GM23338 (cell line): ENCODE results near the gene CIZ1. TPM values are rescaled to one million over a fixed set of nuclear protein-coding genes. Genes with fewer than 3 reads are reported as not detected.

Source experiments
- ATAC-seq: fragments of 200-7000 bp; cut with Tn5 transposase; 3 replicates; pipeline ENCODE4 v1.9.1; 2020
- DNase-seq: peaks from one replicate; pipeline ENCODE4 v3.0.0-alpha.2; 2015; ENCODE audit warnings: low spot score
- H2AFZ ChIP-seq: fragments of 200-600 bp; sonication (generic); 2 replicates; pipeline ENCODE4 v1.8.0; 2016; ENCODE audit warnings: antibody characterized with exemption, mild to moderate bottlenecking, moderate library complexity
- H3F3A ChIP-seq: fragments of 200-600 bp; sonication (generic); replicated peaks from 2 replicates; pipeline ENCODE4 v1.8.0; 2017; ENCODE audit warnings: antibody characterized with exemption, mixed run types, low read depth
- H3K27ac ChIP-seq: fragments of 200-600 bp; sonication (generic); 2 replicates; pipeline ENCODE4 v1.6.1; 2016; ENCODE audit warnings: low read depth
- H3K27me3 ChIP-seq: fragments of 200-600 bp; sonication (generic); 2 replicates; pipeline ENCODE4 v1.8.0; 2016; ENCODE audit warnings: mild to moderate bottlenecking, mixed run types, moderate library complexity; ENCODE audit not compliant: insufficient read depth
- H3K36me3 ChIP-seq: fragments of 200-600 bp; sonication (generic); 2 replicates; pipeline ENCODE4 v1.8.0; 2016; ENCODE audit warnings: mild to moderate bottlenecking; ENCODE audit not compliant: insufficient read depth
- H3K4me1 ChIP-seq: fragments of 200-600 bp; sonication (generic); 2 replicates; pipeline ENCODE4 v1.8.0; 2016; ENCODE audit warnings: mild to moderate bottlenecking, moderate library complexity; ENCODE audit not compliant: insufficient read depth
- H3K4me2 ChIP-seq: fragments of 200-600 bp; sonication (generic); 2 replicates; pipeline ENCODE4 v1.7.1; 2017; ENCODE audit warnings: mixed run types
- H3K4me3 ChIP-seq: fragments of 200-600 bp; sonication (generic); 2 replicates; pipeline ENCODE4 v1.6.1; 2016; ENCODE audit warnings: mixed run types
- H3K79me2 ChIP-seq: fragments of 200-600 bp; sonication (generic); replicated peaks from 2 replicates; pipeline ENCODE4 v1.8.0; 2017; ENCODE audit warnings: mild to moderate bottlenecking; ENCODE audit not compliant: insufficient read depth
- H3K9me2 ChIP-seq: fragments of 200-600 bp; sonication (generic); 2 replicates; pipeline ENCODE4 v1.8.0; 2017; ENCODE audit not compliant: insufficient read depth
- H4K20me1 ChIP-seq: fragments of 200-600 bp; sonication (generic); replicated peaks from 2 replicates; pipeline ENCODE4 v1.8.0; 2017; ENCODE audit warnings: mild to moderate bottlenecking; ENCODE audit not compliant: insufficient read depth
- H3K27ac Mint-ChIP-seq: 2 replicates; pipeline ENCODE4 v1.8.0; 2020; ENCODE audit warnings: inconsistent platforms, mild to moderate bottlenecking, moderate library complexity, mixed read lengths
- H3K27me3 Mint-ChIP-seq: 3 replicates; pipeline ENCODE4 v1.8.0; 2022; ENCODE audit warnings: low read depth, mild to moderate bottlenecking, moderate library complexity, mixed read lengths, inconsistent platforms; ENCODE audit not compliant: insufficient read depth, poor library complexity
- H3K36me3 Mint-ChIP-seq: 3 replicates; pipeline ENCODE4 v1.8.0; 2021; ENCODE audit warnings: low read depth, mild to moderate bottlenecking, inconsistent platforms, moderate library complexity, mixed read lengths
- H3K4me1 Mint-ChIP-seq: 3 replicates; pipeline ENCODE4 v1.8.0; 2020; ENCODE audit warnings: mild to moderate bottlenecking, inconsistent platforms, mixed read lengths
- H3K4me3 Mint-ChIP-seq: 3 replicates; pipeline ENCODE4 v1.8.0; 2021; ENCODE audit warnings: moderate library complexity, mild to moderate bottlenecking, inconsistent platforms, mixed read lengths
- H3K9me3 Mint-ChIP-seq: 3 replicates; pipeline ENCODE4 v1.8.0; 2020; ENCODE audit warnings: moderate library complexity, mild to moderate bottlenecking, inconsistent platforms, mixed read lengths
- CREB1 ChIP-seq: fragments of 250-450 bp; sonication (Bioruptor Pico); IDR thresholded peaks from 2 replicates; pipeline ENCODE4 v1.5.0; 2020; ENCODE audit warnings: low read depth, mild to moderate bottlenecking, moderate library complexity
- EZH2 ChIP-seq: fragments of 200-600 bp; sonication (generic); IDR thresholded peaks from one replicate; pipeline ENCODE4 v1.8.0; 2017; ENCODE audit warnings: antibody characterized with exemption, mild to moderate bottlenecking, low read depth; ENCODE audit not compliant: unreplicated experiment
- EZH2phosphoT487 ChIP-seq: fragments of 200-600 bp; sonication (generic); IDR thresholded peaks from one replicate; pipeline ENCODE4 v1.8.1; 2018; ENCODE audit warnings: antibody characterized with exemption; ENCODE audit not compliant: unreplicated experiment
- NANOG ChIP-seq: IDR thresholded peaks from 2 replicates; pipeline ENCODE4 v1.6.1; 2016; ENCODE audit warnings: antibody characterized with exemption, borderline replicate concordance
- ZNF114 ChIP-seq: fragments of 250-450 bp; sonication (Bioruptor Pico); IDR thresholded peaks from 2 replicates; pipeline ENCODE4 v1.5.0; 2020; ENCODE audit warnings: mild to moderate bottlenecking, moderate library complexity
- ZNF331 ChIP-seq: fragments of 250-450 bp; sonication (Bioruptor Pico); IDR thresholded peaks from 2 replicates; pipeline ENCODE4 v1.5.0; 2020; ENCODE audit warnings: low read depth, mild to moderate bottlenecking, moderate library complexity
- polyA plus RNA-seq: library from polyadenylated mRNA; unstranded; fragments of >200 nt; fragmentation: Nextera tagmentation; extraction: Ambion mirVana; gene quantifications from 2 replicates; pipeline ENCODE4 v1.2.1, GENCODE V29; 2016
- total RNA-seq: library from RNA; depleted of rRNA; stranded (reverse); fragments of >200 nt; shearing (Covaris generic); gene quantifications from 2 replicates; pipeline ENCODE4 v1.2.3, GENCODE V29; 2014
- TF ChIP-seq, protein P1 (sequence below): fragments of 250-450 bp; sonication (Bioruptor Pico); IDR thresholded peaks from 2 replicates; pipeline ENCODE4 v1.5.0; 2020; ENCODE audit warnings: mild to moderate bottlenecking, moderate library complexity
- TF ChIP-seq, protein P2 (sequence below): IDR thresholded peaks from 2 replicates; pipeline ENCODE4 v1.6.1; 2016; ENCODE audit warnings: antibody characterized with exemption

Gene CIZ1
- total and polyA plus RNA-seq, 2 experiments from 2014 or later = 49.6 to 61.4 TPM

DNA sequence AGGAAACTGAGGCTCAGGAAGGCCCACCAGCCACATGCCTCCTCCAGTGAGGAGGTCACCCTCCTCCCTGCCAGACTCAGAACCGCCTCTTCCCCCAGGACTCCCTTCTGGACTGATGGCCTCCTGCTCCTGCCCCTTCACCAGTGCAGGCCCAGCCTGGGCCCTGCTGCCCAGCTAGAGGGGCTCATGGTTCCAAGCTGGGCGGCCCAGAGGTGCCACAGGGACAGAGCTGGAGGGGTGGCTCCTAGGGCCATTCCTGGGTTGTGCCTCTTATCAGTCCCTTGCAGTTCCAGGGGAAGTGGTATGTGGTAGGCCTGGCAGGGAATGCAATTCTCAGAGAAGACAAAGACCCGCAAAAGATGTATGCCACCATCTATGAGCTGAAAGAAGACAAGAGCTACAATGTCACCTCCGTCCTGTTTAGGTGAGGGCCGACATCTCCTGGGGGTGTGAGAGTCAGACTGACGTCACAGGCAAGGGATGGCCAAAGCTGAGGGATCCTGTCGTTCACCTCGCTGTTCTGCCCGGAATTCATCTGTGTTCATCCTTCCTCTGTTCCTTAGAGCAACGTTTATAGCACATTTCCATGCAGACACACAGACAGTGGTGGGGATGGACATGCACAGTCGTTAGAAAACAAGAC is 41.3 kb downstream of the CIZ1 start:
- H4K20me1 ChIP-seq = no peaks in the 10 kb centered on the region
- no peaks in the 10 kb centered on the region for H3F3A ChIP-seq
- no peak overlapping the region for H3K27ac ChIP-seq
- H3K4me3 Mint-ChIP-seq = no peak overlapping the region
- H3K4me2 ChIP-seq = peak overlapping the region; percentile 68
- no peaks in the 10 kb centered on the region for H3K36me3 Mint-ChIP-seq
- no peaks in the 10 kb centered on the region for H3K9me2 ChIP-seq
- peaks cover 10% of the 10 kb centered on the region for H3K4me1 Mint-ChIP-seq
- peaks cover 11% of the 10 kb centered on the region for H3K27me3 Mint-ChIP-seq
- H2AFZ ChIP-seq = peak overlapping the region; percentile 96
- H3K4me3 ChIP-seq = peak overlapping the region; percentile 41; the same call in 1 of the 2 replicates
- ATAC-seq = no peak
- H3K36me3 ChIP-seq = no peaks in the 10 kb centered on the region
- H3K27me3 ChIP-seq = no peaks in the 10 kb centered on the region
- no peak for DNase-seq
- peaks cover 3% of the 10 kb centered on the region for H3K4me1 ChIP-seq
- H3K27ac Mint-ChIP-seq = no peak overlapping the region
- H3K9me3 Mint-ChIP-seq = no peaks in the 10 kb centered on the region
- no peaks in the 10 kb centered on the region for H3K79me2 ChIP-seq
- no peak for TF ChIP-seq EZH2
- no peak for TF ChIP-seq ZNF331
- TF ChIP-seq, protein P1, sequence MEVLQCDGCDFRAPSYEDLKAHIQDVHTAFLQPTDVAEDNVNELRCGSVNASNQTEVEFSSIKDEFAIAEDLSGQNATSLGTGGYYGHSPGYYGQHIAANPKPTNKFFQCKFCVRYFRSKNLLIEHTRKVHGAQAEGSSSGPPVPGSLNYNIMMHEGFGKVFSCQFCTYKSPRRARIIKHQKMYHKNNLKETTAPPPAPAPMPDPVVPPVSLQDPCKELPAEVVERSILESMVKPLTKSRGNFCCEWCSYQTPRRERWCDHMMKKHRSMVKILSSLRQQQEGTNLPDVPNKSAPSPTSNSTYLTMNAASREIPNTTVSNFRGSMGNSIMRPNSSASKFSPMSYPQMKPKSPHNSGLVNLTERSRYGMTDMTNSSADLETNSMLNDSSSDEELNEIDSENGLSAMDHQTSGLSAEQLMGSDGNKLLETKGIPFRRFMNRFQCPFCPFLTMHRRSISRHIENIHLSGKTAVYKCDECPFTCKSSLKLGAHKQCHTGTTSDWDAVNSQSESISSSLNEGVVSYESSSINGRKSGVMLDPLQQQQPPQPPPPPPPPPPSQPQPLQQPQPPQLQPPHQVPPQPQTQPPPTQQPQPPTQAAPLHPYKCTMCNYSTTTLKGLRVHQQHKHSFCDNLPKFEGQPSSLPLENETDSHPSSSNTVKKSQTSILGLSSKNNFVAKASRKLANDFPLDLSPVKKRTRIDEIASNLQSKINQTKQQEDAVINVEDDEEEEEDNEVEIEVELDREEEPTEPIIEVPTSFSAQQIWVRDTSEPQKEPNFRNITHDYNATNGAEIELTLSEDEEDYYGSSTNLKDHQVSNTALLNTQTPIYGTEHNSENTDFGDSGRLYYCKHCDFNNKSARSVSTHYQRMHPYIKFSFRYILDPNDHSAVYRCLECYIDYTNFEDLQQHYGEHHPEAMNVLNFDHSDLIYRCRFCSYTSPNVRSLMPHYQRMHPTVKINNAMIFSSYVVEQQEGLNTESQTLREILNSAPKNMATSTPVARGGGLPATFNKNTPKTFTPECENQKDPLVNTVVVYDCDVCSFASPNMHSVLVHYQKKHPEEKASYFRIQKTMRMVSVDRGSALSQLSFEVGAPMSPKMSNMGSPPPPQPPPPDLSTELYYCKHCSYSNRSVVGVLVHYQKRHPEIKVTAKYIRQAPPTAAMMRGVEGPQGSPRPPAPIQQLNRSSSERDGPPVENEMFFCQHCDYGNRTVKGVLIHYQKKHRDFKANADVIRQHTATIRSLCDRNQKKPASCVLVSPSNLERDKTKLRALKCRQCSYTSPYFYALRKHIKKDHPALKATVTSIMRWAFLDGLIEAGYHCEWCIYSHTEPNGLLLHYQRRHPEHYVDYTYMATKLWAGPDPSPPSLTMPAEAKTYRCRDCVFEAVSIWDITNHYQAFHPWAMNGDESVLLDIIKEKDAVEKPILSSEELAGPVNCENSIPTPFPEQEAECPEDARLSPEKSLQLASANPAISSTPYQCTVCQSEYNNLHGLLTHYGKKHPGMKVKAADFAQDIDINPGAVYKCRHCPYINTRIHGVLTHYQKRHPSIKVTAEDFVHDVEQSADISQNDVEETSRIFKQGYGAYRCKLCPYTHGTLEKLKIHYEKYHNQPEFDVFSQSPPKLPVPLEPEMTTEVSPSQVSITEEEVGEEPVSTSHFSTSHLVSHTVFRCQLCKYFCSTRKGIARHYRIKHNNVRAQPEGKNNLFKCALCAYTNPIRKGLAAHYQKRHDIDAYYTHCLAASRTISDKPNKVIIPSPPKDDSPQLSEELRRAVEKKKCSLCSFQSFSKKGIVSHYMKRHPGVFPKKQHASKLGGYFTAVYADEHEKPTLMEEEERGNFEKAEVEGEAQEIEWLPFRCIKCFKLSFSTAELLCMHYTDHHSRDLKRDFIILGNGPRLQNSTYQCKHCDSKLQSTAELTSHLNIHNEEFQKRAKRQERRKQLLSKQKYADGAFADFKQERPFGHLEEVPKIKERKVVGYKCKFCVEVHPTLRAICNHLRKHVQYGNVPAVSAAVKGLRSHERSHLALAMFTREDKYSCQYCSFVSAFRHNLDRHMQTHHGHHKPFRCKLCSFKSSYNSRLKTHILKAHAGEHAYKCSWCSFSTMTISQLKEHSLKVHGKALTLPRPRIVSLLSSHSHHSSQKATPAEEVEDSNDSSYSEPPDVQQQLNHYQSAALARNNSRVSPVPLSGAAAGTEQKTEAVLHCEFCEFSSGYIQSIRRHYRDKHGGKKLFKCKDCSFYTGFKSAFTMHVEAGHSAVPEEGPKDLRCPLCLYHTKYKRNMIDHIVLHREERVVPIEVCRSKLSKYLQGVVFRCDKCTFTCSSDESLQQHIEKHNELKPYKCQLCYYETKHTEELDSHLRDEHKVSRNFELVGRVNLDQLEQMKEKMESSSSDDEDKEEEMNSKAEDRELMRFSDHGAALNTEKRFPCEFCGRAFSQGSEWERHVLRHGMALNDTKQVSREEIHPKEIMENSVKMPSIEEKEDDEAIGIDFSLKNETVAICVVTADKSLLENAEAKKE (CRISPR knock-in tag) = no peak
- TF ChIP-seq EZH2phosphoT487 = no peak

DNA sequence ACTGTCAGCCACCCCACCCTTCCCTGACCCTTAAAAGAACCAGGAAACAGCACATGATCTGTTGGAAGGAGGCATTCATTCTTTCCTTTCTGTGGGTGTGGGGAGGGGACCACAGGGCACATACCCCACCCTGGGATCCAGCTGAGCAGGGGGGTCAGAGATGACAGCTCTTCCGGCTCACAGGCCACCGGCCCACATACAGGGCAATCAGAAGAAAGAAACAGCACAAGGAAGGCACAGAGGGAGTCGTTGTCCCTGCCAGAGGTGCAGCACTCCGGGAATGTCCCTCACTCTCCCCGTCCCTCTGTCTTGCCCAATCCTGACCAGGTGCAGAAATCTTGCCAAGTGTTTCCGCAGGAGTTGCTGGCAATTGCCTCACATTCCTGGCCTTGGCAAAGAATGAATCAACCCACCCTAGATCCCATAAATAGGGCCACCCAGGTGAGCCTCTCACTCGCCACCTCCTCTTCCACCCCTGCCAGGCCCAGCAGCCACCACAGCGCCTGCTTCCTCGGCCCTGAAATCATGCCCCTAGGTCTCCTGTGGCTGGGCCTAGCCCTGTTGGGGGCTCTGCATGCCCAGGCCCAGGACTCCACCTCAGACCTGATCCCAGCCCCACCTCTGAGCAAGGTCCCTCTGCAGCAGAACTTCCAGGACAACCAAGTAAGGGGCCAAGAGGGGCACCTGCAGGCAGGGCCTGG is 42.2 kb downstream of the CIZ1 start, which contains the start of gene LCN2:
TSS of gene LCN2 (plus strand) at position 453 of the 701 bp plus-strand sequence. CDS start at position 526, 73 bp downstream.
- H3K9me3 Mint-ChIP-seq = no peaks in the 10 kb centered on the region
- no peaks in the 10 kb centered on the region for H3K36me3 ChIP-seq
- H3K4me2 ChIP-seq = peak within 1 kb of the TSS; percentile 68
- H3K27me3 Mint-ChIP-seq = peaks cover 11% of the 10 kb centered on the region
- no peak within 1 kb of the TSS for H3K27ac ChIP-seq
- H3K79me2 ChIP-seq = no peaks in the 10 kb centered on the region
- no peaks in the 10 kb centered on the region for H3K27me3 ChIP-seq
- no peak within 1 kb of the TSS for H3K27ac Mint-ChIP-seq
- DNase-seq = no peak
- no peaks in the 10 kb centered on the region for H3K9me2 ChIP-seq
- H3K4me3 ChIP-seq = peak within 1 kb of the TSS; percentile 41; the same call in 1 of the 2 replicates
- H4K20me1 ChIP-seq = no peaks in the 10 kb centered on the region
- H3K4me3 Mint-ChIP-seq = no peak within 1 kb of the TSS
- H2AFZ ChIP-seq = peak within 1 kb of the TSS; percentile 96
- TF ChIP-seq CREB1 (CRISPR knock-in tag) = no peak
- TF ChIP-seq ZNF114 (CRISPR knock-in tag) = no peak
- TF ChIP-seq EZH2phosphoT487 = no peak
- no peak for TF ChIP-seq NANOG
- TF ChIP-seq, protein P2, sequence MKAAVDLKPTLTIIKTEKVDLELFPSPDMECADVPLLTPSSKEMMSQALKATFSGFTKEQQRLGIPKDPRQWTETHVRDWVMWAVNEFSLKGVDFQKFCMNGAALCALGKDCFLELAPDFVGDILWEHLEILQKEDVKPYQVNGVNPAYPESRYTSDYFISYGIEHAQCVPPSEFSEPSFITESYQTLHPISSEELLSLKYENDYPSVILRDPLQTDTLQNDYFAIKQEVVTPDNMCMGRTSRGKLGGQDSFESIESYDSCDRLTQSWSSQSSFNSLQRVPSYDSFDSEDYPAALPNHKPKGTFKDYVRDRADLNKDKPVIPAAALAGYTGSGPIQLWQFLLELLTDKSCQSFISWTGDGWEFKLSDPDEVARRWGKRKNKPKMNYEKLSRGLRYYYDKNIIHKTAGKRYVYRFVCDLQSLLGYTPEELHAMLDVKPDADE = no peak
- peaks cover 10% of the 10 kb centered on the region for H3K4me1 Mint-ChIP-seq
- peaks cover 3% of the 10 kb centered on the region for H3K4me1 ChIP-seq
- H3F3A ChIP-seq = no peaks in the 10 kb centered on the region
- H3K36me3 Mint-ChIP-seq = no peaks in the 10 kb centered on the region
- ATAC-seq = no peak
